Epithelial cell of proximal tubule (primary cell): ENCODE results near the gene TXNRD1. TPM values are rescaled to one million over a fixed set of nuclear protein-coding genes. Genes with fewer than 3 reads are reported as not detected.

ENCODE experiments used
- DNase-seq: peaks from one replicate; pipeline ENCODE4 v3.0.0-alpha.2; 2011; ENCODE audit warnings: low read depth
- H3K4me3 ChIP-seq: 2 replicates; pipeline ENCODE4 v1.5.1; 2011; ENCODE audit warnings: low read depth, mild to moderate bottlenecking, low read length
- total RNA-seq: library from RNA; depleted of rRNA; stranded (reverse); fragments of >200 nt; gene quantifications from 2 replicates; pipeline ENCODE4 v1.2.3, GENCODE V29; 2015
- TF ChIP-seq, protein P1 (sequence below): conservative IDR thresholded peaks from 2 replicates; pipeline ENCODE4 v1.5.1; 2012; ENCODE audit warnings: low read depth, mild to moderate bottlenecking, low read length

TXNRD1 gene
- total RNA-seq, 1 donor from 2014 or later = 268 TPM

DNA sequence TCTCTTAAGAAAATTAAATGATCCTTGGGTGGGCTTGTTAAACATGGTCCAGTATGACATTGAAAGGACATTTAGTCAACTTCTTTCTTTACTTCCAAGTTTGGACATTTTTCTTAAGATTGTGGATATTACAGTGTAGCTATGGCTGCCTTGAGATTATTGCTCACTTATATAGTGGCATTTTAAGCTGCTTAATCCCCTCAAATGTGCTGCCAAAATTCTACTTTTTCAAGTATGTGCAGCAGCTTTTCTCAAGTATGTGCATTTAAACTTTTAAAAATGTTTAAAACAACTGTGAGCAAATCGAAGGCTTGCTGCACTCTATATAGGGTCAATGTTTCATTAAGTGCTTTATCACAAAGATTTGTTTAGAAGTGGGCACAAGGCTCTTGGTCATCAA lies 7.4 kb downstream of the TXNRD1 start:
- DNase-seq = no peak
- TF ChIP-seq, protein P1, sequence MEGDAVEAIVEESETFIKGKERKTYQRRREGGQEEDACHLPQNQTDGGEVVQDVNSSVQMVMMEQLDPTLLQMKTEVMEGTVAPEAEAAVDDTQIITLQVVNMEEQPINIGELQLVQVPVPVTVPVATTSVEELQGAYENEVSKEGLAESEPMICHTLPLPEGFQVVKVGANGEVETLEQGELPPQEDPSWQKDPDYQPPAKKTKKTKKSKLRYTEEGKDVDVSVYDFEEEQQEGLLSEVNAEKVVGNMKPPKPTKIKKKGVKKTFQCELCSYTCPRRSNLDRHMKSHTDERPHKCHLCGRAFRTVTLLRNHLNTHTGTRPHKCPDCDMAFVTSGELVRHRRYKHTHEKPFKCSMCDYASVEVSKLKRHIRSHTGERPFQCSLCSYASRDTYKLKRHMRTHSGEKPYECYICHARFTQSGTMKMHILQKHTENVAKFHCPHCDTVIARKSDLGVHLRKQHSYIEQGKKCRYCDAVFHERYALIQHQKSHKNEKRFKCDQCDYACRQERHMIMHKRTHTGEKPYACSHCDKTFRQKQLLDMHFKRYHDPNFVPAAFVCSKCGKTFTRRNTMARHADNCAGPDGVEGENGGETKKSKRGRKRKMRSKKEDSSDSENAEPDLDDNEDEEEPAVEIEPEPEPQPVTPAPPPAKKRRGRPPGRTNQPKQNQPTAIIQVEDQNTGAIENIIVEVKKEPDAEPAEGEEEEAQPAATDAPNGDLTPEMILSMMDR = no peak
- no peak overlapping the region for H3K4me3 ChIP-seq

DNA sequence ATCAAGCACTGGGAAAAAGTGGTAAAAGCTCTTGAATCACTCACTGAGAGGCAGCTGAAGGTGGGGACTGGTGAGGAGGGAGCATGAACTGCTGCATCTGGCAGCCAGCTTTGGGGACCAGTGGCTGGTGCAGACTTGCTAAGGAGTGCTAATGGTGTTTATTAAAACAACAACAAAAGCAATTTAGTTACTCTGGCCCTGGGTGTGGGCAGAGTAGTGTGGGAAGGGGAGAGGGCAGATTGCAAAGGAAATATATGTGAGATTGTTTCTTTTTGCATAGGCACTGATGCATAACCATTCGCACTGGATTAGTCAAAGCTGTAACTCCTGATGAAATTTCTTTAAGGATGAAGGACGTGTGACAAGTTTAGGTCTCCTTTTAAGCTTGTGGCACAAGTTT lies 8.1 kb downstream of the TXNRD1 start:
- DNase-seq = no peak
- TF ChIP-seq, protein P1 = no peak

DNA sequence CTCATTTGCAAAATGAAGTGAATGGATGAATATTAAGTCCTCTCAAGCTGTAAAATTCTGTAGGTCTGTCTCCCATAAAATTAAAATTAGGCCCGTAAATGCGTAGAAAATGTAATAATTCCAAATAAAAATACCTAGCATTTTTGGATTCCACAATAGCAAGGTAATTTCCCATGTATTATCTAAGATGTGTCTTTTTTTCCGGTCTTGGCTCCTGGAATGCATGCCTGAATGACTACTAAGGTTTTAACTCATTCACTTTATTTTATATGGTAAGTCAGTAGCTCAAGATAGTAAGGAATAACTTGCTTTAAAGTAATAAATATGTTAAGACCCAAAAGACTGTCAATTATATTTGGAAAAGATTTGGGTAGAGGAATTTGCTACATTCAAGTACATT lies 11.1 kb downstream of the TXNRD1 start:
- no peak for DNase-seq
- H3K4me3 ChIP-seq = no peak overlapping the region
- TF ChIP-seq, protein P1 = no peak

More for the DNA sequence above, 8.1 kb downstream of the TXNRD1 start:
- no peak overlapping the region for H3K4me3 ChIP-seq

DNA sequence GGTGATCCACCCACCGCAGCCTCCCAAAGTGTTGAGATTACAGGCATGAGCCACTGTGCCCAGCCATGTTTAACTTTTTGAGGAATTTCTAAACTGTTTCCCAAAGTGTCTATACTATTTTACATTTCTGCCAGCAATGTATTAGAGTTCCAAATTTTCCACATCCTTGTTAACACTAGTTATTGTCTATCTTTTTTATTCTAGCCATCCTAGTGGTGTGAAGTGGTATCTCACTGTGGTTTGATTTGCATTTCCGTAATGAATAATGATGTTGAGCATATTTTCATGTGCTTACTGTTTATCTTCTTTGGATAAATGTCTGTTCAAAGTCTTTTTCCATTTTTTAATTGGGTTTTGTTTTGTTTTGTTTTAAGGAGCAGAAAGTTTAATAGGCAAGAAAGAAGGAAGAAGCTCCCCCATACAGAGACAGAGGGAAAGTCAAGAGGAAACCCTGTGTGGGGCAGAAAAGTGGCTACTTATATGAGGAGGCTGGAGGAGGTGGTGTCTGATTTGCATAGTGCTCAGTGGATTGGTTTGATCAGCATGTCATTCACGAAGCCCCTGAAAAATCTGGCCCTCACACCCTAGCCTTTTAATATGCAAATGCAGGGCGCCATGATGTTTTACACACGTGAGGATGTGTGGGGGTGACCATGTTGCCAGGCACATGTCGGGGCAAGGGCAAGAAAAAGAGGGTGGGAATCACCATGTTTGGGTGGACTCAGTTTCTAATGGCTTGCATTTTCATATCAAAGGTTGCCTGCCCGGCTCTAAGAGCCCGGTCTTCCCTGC lies 14.9 kb downstream of the TXNRD1 start:
- TF ChIP-seq, protein P1 = no peak
- H3K4me3 ChIP-seq = no peak overlapping the region
- DNase-seq = no peak

DNA sequence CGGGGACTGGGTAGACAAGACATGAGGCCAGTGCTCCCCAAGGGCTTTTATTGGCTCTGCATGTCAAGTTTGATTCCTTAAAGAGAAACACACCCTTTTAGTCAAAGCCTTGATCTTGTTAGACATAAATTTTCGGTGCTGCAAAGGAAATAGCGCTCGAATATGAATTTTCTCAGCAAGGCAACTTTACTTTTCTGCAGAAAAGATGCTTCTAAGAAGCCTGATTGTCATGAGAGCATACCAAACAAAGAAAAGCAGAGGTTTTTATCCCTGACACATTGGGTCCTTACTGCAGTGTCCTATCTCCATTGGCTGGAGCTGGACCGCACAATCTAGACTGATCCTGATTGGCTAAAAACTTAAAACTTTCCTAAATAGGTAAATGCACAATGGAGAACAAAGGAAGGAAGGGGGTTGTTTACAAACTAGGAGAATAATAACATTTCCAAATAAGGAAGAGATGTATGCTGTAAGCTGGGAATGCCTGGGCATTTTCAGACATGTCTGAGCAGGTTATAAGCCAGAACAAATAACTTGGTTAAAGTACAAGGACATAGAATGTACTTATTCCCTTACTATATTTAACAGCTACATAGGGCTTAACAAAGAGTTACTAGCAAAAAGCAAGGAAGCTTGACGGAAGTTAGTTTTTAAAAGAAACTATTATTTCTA lies 17.2 kb downstream of the TXNRD1 start:
- DNase-seq = no peak
- TF ChIP-seq, protein P1 = no peak
- no peak overlapping the region for H3K4me3 ChIP-seq

DNA sequence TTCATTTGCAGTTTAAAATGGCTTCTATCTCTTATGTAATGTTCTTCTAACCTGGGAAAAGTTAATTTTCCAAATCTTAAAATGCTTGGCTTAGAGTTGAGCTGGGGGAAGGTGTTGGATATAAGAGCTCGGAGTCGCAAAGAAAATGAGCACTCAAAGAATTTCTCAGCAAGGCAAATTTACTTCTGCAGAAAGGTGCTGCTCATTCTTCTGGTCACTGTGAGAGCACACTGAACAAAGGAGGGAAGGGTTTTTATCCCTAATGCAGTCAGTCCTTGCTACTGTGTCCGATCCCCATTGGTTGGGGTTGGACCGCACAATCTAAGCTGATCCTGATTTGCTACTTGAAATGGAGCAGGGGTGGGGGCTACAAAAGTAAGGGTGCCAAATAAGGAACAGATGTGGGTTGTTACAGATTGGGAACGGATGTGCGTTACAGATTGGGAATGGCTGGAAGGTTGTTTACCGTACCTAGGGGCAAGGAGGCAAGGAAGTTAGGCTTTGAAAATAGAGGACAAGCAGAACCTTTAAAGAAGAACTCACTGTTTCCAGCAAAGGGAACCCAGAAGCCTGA lies 19.4 kb downstream of the TXNRD1 start:
- DNase-seq = no peak
- no peak overlapping the region for H3K4me3 ChIP-seq
- TF ChIP-seq, protein P1 = no peak
